Endothelial cell of umbilical vein (primary cell): ENCODE data around the gene R3HCC1L.

Experiments
- EZH2 ChIP-seq: IDR thresholded peaks from 2 replicates; pipeline ENCODE4 v1.6.1; 2012; ENCODE audit warnings: borderline replicate concordance, low read depth, mild to moderate bottlenecking, moderate library complexity, low read length, inconsistent platforms; ENCODE audit not compliant: severe bottlenecking
- POLR2A ChIP-seq: IDR thresholded peaks from 2 replicates; pipeline ENCODE4 v1.6.1; 2012; ENCODE audit warnings: low read depth, mild to moderate bottlenecking, control low read depth, low read length
- POLR2AphosphoS5 ChIP-seq: IDR thresholded peaks from 2 replicates; pipeline ENCODE4 v1.6.1; 2012; ENCODE audit warnings: low read depth, mild to moderate bottlenecking, control low read depth, low read length, moderate library complexity; ENCODE audit not compliant: insufficient read depth
- TF ChIP-seq, protein P1 (sequence below), 2 donors: IDR thresholded peaks; 1 replicate in 1 of 2; 2 replicates in 1 of 2; pipeline ENCODE4 v1.5.1; 2011; ENCODE audit warnings: low read length in 2 of 2, mild to moderate bottlenecking in 2 of 2, moderate library complexity in 2 of 2, control low read depth in 1 of 2, inconsistent platforms in 1 of 2, low read depth in 1 of 2; ENCODE audit not compliant: insufficient read depth in 1 of 2; ENCODE audit errors: extremely low read depth in 1 of 2

DNA sequence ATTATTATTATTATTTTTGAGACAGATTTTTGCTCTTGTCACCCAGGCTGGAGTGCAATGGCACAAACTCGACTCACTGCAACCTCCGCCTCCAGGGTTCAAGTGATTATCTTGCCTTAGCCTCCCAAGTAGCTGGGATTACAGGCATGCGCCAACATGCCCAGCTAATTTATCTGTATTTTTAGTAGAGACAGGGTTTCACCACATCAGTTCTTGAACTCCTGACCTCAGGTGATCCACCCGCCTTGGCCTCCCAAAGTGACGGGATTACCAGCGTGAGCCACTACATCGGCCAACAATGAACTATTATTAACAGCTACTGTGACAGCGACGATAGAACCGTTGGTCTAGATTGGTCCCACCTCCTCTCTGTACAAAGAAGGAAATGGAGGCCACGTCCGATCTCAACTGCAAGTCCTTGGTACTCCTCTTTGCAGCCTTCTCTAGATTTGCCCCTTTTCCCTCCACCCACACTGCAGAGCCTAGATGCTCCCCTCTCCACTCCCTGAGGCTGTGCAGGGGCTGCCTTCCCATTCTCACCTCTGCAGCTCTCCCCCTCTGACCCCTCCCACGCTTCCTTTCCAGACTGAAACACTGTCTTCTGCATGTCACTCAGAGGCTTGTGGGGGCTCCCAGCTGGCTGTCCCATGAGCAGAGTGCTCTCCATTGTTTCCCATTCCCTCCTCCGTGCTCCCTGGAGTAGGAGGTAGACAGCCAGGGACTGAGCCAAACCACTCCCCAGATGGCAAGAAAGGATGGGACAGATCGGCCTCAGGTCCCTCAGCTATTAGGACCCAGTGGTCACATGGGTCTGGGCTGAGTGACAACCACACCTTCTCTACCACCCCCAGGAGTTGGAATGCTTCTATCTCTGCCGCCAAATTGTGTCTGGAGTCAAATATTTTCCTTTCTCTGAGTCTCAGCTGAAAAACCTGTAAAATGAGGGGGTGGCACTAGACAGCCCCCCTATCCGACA lies 131.2 kb downstream of the R3HCC1L start:
- TF ChIP-seq POLR2A (no peak), EZH2 (no peak), POLR2AphosphoS5 (no peak)
- TF ChIP-seq, protein P1, sequence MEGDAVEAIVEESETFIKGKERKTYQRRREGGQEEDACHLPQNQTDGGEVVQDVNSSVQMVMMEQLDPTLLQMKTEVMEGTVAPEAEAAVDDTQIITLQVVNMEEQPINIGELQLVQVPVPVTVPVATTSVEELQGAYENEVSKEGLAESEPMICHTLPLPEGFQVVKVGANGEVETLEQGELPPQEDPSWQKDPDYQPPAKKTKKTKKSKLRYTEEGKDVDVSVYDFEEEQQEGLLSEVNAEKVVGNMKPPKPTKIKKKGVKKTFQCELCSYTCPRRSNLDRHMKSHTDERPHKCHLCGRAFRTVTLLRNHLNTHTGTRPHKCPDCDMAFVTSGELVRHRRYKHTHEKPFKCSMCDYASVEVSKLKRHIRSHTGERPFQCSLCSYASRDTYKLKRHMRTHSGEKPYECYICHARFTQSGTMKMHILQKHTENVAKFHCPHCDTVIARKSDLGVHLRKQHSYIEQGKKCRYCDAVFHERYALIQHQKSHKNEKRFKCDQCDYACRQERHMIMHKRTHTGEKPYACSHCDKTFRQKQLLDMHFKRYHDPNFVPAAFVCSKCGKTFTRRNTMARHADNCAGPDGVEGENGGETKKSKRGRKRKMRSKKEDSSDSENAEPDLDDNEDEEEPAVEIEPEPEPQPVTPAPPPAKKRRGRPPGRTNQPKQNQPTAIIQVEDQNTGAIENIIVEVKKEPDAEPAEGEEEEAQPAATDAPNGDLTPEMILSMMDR (IDR thresholded peaks at IDR 0.05; ENCODE audit: extremely low read depth in 1 of 2, insufficient read depth in 1 of 2, low read depth in 1 of 2, low read length in 2 of 2), result no peak
